ENCODE data around the gene C5AR2.
"Not testable (repeated sequence)": the region's sequence is repeated elsewhere in the genome, so short reads cannot be mapped to it uniquely, and the experiment has no call there.

The C5AR2 gene

GRCh38 chr19:47356900-47357299, 24.9 kb downstream of the C5AR2 start:
- Histone ChIP-seq H3K4me3 (ENCODE audit: low read depth in 1 of 2, low read length in 1 of 2) (no peak overlapping the region), H3K27me3 (no peaks in the 10 kb centered on the region), H3K9me3 (no peaks in the 10 kb centered on the region), H3K27ac (peak overlapping the region; percentile 91), H3K36me3 (peaks cover 94% of the 10 kb centered on the region), H3K4me1 (ENCODE audit: control insufficient read depth in 1 of 2, insufficient read depth in 1 of 2, low read depth in 1 of 2, low read length in 1 of 2) (peaks cover 42 to 60% of the 10 kb centered on the region in 2 experiments)
- no peak for TF ChIP-seq CTCF (IDR thresholded peaks at IDR 0.05)

GRCh38 chr19:47357788-47358680, 26.1 kb downstream of the C5AR2 start:
- peak; percentile 26 for TF ChIP-seq CTCF (IDR thresholded peaks at IDR 0.05)
- Histone ChIP-seq H3K27ac (peak overlapping the region; percentile 91), H3K4me3 (ENCODE audit: low read depth in 1 of 2, low read length in 1 of 2) (no peak overlapping the region), H3K4me1 (ENCODE audit: control insufficient read depth in 1 of 2, insufficient read depth in 1 of 2, low read depth in 1 of 2, low read length in 1 of 2) (peaks cover 42 to 58% of the 10 kb centered on the region in 2 experiments), H3K27me3 (no peaks in the 10 kb centered on the region), H3K9me3 (no peaks in the 10 kb centered on the region), H3K36me3 (peaks cover 100% of the 10 kb centered on the region)

GRCh38 chr19:47358936-47359335, 27.0 kb downstream of the C5AR2 start:
- Histone ChIP-seq H3K27ac (peak overlapping the region; percentile 91), H3K4me1 (ENCODE audit: control insufficient read depth in 1 of 2, insufficient read depth in 1 of 2, low read depth in 1 of 2, low read length in 1 of 2) (peaks cover 42 to 58% of the 10 kb centered on the region in 2 experiments), H3K9me3 (no peaks in the 10 kb centered on the region), H3K4me3 (ENCODE audit: low read depth in 1 of 2, low read length in 1 of 2) (no peak overlapping the region), H3K27me3 (no peaks in the 10 kb centered on the region), H3K36me3 (peaks cover 100% of the 10 kb centered on the region)
- TF ChIP-seq CTCF (IDR thresholded peaks at IDR 0.05), result no peak

GRCh38 chr19:47362321-47362720, 30.3 kb downstream of the C5AR2 start:
- Histone ChIP-seq H3K4me3 (ENCODE audit: low read depth in 1 of 2, low read length in 1 of 2) (no peak overlapping the region), H3K36me3 (peaks cover 100% of the 10 kb centered on the region)
- no peak for TF ChIP-seq CTCF (IDR thresholded peaks at IDR 0.05)

GRCh38 chr19:47363758-47364531, 32.0 kb downstream of the C5AR2 start:
- H3K9me3 ChIP-seq, result no peaks in the 10 kb centered on the region
- peaks cover 98% of the 10 kb centered on the region for H3K36me3 ChIP-seq
- H3K4me3 ChIP-seq (ENCODE audit: low read depth in 1 of 2, low read length in 1 of 2), result peak overlapping the region; percentile 16 to 31
- no peaks in the 10 kb centered on the region for H3K27me3 ChIP-seq
- peak overlapping the region; percentile 91 for H3K27ac ChIP-seq
- H3K4me1 ChIP-seq (ENCODE audit: control insufficient read depth in 1 of 2, insufficient read depth in 1 of 2, low read depth in 1 of 2, low read length in 1 of 2), result peaks cover 52 to 63% of the 10 kb centered on the region in 2 experiments
- no peak for TF ChIP-seq CTCF (IDR thresholded peaks at IDR 0.05)

More at GRCh38 chr19:47362321-47362720, 30.3 kb downstream of the C5AR2 start:
- Histone ChIP-seq H3K9me3 (no peaks in the 10 kb centered on the region), H3K4me1 (ENCODE audit: control insufficient read depth in 1 of 2, insufficient read depth in 1 of 2, low read depth in 1 of 2, low read length in 1 of 2) (peaks cover 48 to 63% of the 10 kb centered on the region in 2 experiments), H3K27ac (peak overlapping the region; percentile 91), H3K27me3 (no peaks in the 10 kb centered on the region)

GRCh38 chr19:47365455-47365854, 33.5 kb downstream of the C5AR2 start:
- H3K4me1 ChIP-seq (ENCODE audit: control insufficient read depth in 1 of 2, insufficient read depth in 1 of 2, low read depth in 1 of 2, low read length in 1 of 2), result peaks cover 65 to 76% of the 10 kb centered on the region in 2 experiments
- H3K27me3 ChIP-seq, H3K9me3 ChIP-seq: not testable (repeated sequence)
- H3K4me3 ChIP-seq (ENCODE audit: low read depth in 1 of 2, low read length in 1 of 2), result peak overlapping the region in 1 of 2 experiments; percentile 31
- peak overlapping the region; percentile 91 for H3K27ac ChIP-seq
- peaks cover 94% of the 10 kb centered on the region for H3K36me3 ChIP-seq
